Liver (tissue), 3 donors: ENCODE measurements around the gene FHOD1.

Source experiments
- CTCF ChIP-seq: fragments of 150-350 bp; IDR thresholded peaks from 2 replicates; pipeline ENCODE4 v1.5.1; 2017; ENCODE audit warnings: improper control_type of control experiment, low read depth, low read length; ENCODE audit not compliant: missing input control
- EGR1 ChIP-seq, 2 donors: IDR thresholded peaks; 2 replicates each; pipeline ENCODE4 v1.6.1; 2016 to 2018; ENCODE audit warnings: antibody characterized with exemption in 2 of 2, low read depth in 2 of 2
- FOXA1 ChIP-seq: IDR thresholded peaks from 2 replicates; pipeline ENCODE4 v1.6.1; 2016; ENCODE audit warnings: antibody characterized with exemption
- GABPA ChIP-seq, 2 donors: IDR thresholded peaks in 1 of 2; conservative IDR thresholded peaks in 1 of 2; 2 replicates each; pipeline ENCODE4 v1.6.1; 2016; ENCODE audit warnings: antibody characterized with exemption in 2 of 2, mild to moderate bottlenecking in 1 of 2, moderate library complexity in 1 of 2
- JUND ChIP-seq, 2 donors: IDR thresholded peaks; 2 replicates each; pipeline ENCODE4 v1.6.1; 2016; ENCODE audit warnings: antibody characterized with exemption in 2 of 2
- MAX ChIP-seq: IDR thresholded peaks from 2 replicates; pipeline ENCODE4 v1.6.1; 2016; ENCODE audit warnings: antibody characterized with exemption
- RAD21 ChIP-seq, 2 donors: IDR thresholded peaks; 2 replicates each; pipeline ENCODE4 v1.6.1; 2016; ENCODE audit warnings: antibody characterized with exemption in 2 of 2, mild to moderate bottlenecking in 2 of 2
- REST ChIP-seq: IDR thresholded peaks from 2 replicates; pipeline ENCODE4 v1.6.1; 2016; ENCODE audit warnings: antibody characterized with exemption, mild to moderate bottlenecking
- RXRA ChIP-seq, 2 donors: IDR thresholded peaks; 2 replicates each; pipeline ENCODE4 v1.6.1; 2017 to 2018; ENCODE audit warnings: antibody characterized with exemption in 2 of 2, mild to moderate bottlenecking in 1 of 2
- SP1 ChIP-seq: IDR thresholded peaks from 2 replicates; pipeline ENCODE4 v1.6.1; 2018; ENCODE audit warnings: antibody characterized with exemption, mild to moderate bottlenecking
- TAF1 ChIP-seq: conservative IDR thresholded peaks from 2 replicates; pipeline ENCODE4 v1.6.1; 2016; ENCODE audit warnings: antibody characterized with exemption, mild to moderate bottlenecking
- YY1 ChIP-seq: IDR thresholded peaks from 2 replicates; pipeline ENCODE4 v1.6.1; 2016; ENCODE audit warnings: antibody characterized with exemption, mild to moderate bottlenecking
- donor health status: healthy.
- donor health status: healthy.

- TF ChIP-seq TAF1 (no peak), RXRA (IDR thresholded peaks at IDR 0.05) (no peak), SP1 (no peak), CTCF (no peak), YY1 (no peak), MAX (no peak), RAD21 (IDR thresholded peaks at IDR 0.05) (no peak), REST (no peak), JUND (IDR thresholded peaks at IDR 0.05) (no peak), EGR1 (IDR thresholded peaks at IDR 0.05; ENCODE audit: low read depth in 2 of 2) (no peak), FOXA1 (no peak), GABPA (IDR thresholded peaks at IDR 0.05 in 1 of 2, conservative IDR thresholded peaks at IDR 0.05 in 1 of 2) (no peak)
Observed at GRCh38 chr16:67188798-67189197, 58.5 kb downstream of the FHOD1 start.
